ENCODE results near the gene SWT1. TPM values are rescaled to one million over a fixed set of nuclear protein-coding genes. Genes with fewer than 3 reads are reported as not detected.

SWT1 gene
- total RNA-seq, 3 donors from 2014 or later (not counting 1 experiment from before 2014, with no cell fraction given), result 4.0 to 5.3 (median 5.1) TPM

GRCh38 chr1:185322636-185323035 is 165.7 kb downstream of the SWT1 start:
- Mint-ChIP-seq H3K9me3 (no peaks in the 10 kb centered on the region), H3K27me3 (ENCODE audit: low read depth in 2 of 2) (no peaks in the 10 kb centered on the region), H3K27ac (no peak overlapping the region), H3K36me3 (no peaks in the 10 kb centered on the region), H3K4me1 (peaks cover 9 to 16% of the 10 kb centered on the region in 2 donors), H3K4me3 (no peak overlapping the region)
- H3K9me3 ChIP-seq (ENCODE audit: control insufficient read depth, insufficient read depth, low read length), result no peaks in the 10 kb centered on the region
- TF ChIP-seq CTCF (IDR thresholded peaks at IDR 0.05), result no peak
- no peaks in the 10 kb centered on the region for H3K27me3 ChIP-seq (ENCODE audit: control insufficient read depth, insufficient read depth, low read length)
- WGBS (ENCODE audit: insufficient coverage), result 100% methylated on average over 1 of the region's 2 CpGs
- no peak overlapping the region for H3K4me3 ChIP-seq (ENCODE audit: low read length)
- ATAC-seq (no peak), DNase-seq (no peak)
- intact Hi-C loops (cut with micrococcal nuclease), result no loop called here
- H3K27ac ChIP-seq (ENCODE audit: low read length), result no peak overlapping the region
- H3K4me1 ChIP-seq (ENCODE audit: control insufficient read depth, insufficient read depth, low read length), result peaks cover 6% of the 10 kb centered on the region
- H3K36me3 ChIP-seq (ENCODE audit: control insufficient read depth, insufficient read depth, low read length), result no peaks in the 10 kb centered on the region

- H3K9me3 Mint-ChIP-seq, result no peaks in the 10 kb centered on the region
- Histone ChIP-seq H3K27me3 (ENCODE audit: control insufficient read depth, insufficient read depth, low read length) (no peaks in the 10 kb centered on the region), H3K4me3 (ENCODE audit: low read length) (no peak overlapping the region), H3K36me3 (ENCODE audit: control insufficient read depth, insufficient read depth, low read length) (no peaks in the 10 kb centered on the region), H3K9me3 (ENCODE audit: control insufficient read depth, insufficient read depth, low read length) (no peaks in the 10 kb centered on the region), H3K27ac (ENCODE audit: low read length) (no peak overlapping the region), H3K4me1 (ENCODE audit: control insufficient read depth, insufficient read depth, low read length) (no peaks in the 10 kb centered on the region)
- H3K36me3 Mint-ChIP-seq, result no peaks in the 10 kb centered on the region
- intact Hi-C loops (cut with micrococcal nuclease), result no loop called here
- no peaks in the 10 kb centered on the region for H3K27me3 Mint-ChIP-seq (ENCODE audit: low read depth in 2 of 2)
- no peak overlapping the region for H3K4me3 Mint-ChIP-seq
- 93% methylated on average over 3 of the region's 3 CpGs for WGBS (ENCODE audit: insufficient coverage)
- H3K27ac Mint-ChIP-seq, result no peak overlapping the region
- no peak for TF ChIP-seq CTCF (IDR thresholded peaks at IDR 0.05)
- no peak for DNase-seq
- no peak for ATAC-seq
- peaks cover 14% of the 10 kb centered on the region in 2 donors for H3K4me1 Mint-ChIP-seq
Observed at GRCh38 chr1:185324118-185324517, 167.2 kb downstream of the SWT1 start.

GRCh38 chr1:185325413-185325812 is 168.4 kb downstream of the SWT1 start:
- no peak overlapping the region for H3K27ac Mint-ChIP-seq
- H3K36me3 ChIP-seq (ENCODE audit: control insufficient read depth, insufficient read depth, low read length), result no peaks in the 10 kb centered on the region

More at GRCh38 chr1:185325413-185325812, 168.4 kb downstream of the SWT1 start:
- no peak overlapping the region for H3K4me3 Mint-ChIP-seq
- DNase-seq (no peak), ATAC-seq (no peak)
- Histone ChIP-seq H3K4me1 (ENCODE audit: control insufficient read depth, insufficient read depth, low read length) (no peaks in the 10 kb centered on the region), H3K27ac (ENCODE audit: low read length) (no peak overlapping the region), H3K9me3 (ENCODE audit: control insufficient read depth, insufficient read depth, low read length) (no peaks in the 10 kb centered on the region), H3K4me3 (ENCODE audit: low read length) (no peak overlapping the region), H3K27me3 (ENCODE audit: control insufficient read depth, insufficient read depth, low read length) (no peaks in the 10 kb centered on the region)
- intact Hi-C loops (cut with micrococcal nuclease), result no loop called here
- H3K9me3 Mint-ChIP-seq, result no peaks in the 10 kb centered on the region
- no peaks in the 10 kb centered on the region for H3K27me3 Mint-ChIP-seq (ENCODE audit: low read depth in 2 of 2)
- no peak for TF ChIP-seq CTCF (IDR thresholded peaks at IDR 0.05)
- H3K36me3 Mint-ChIP-seq, result no peaks in the 10 kb centered on the region
- H3K4me1 Mint-ChIP-seq, result peaks cover 12 to 14% of the 10 kb centered on the region in 2 donors
- 60% methylated on average over 4 of the region's 4 CpGs for WGBS (ENCODE audit: insufficient coverage)
